Testis (tissue), 2 donors: ENCODE results near the gene MPHOSPH6.

Experiments used
- POLR2A ChIP-seq: fragments of 450-650 bp; IDR thresholded peaks from one replicate; pipeline ENCODE4 v1.6.1; 2017; ENCODE audit warnings: antibody characterized with exemption, mild to moderate bottlenecking, moderate library complexity
- TF ChIP-seq, protein P1 (sequence below), 3 experiments: fragments of 450-650 bp in 2 of 3; fragments of 200-600 bp in 1 of 3; sonication (generic) in 1 of 3; IDR thresholded peaks; one replicate each; pipeline ENCODE4 v1.5.1; 2016 to 2019; ENCODE audit warnings: antibody characterized with exemption in 3 of 3, mild to moderate bottlenecking in 2 of 3, moderate library complexity in 1 of 3

- TF ChIP-seq, protein P1, sequence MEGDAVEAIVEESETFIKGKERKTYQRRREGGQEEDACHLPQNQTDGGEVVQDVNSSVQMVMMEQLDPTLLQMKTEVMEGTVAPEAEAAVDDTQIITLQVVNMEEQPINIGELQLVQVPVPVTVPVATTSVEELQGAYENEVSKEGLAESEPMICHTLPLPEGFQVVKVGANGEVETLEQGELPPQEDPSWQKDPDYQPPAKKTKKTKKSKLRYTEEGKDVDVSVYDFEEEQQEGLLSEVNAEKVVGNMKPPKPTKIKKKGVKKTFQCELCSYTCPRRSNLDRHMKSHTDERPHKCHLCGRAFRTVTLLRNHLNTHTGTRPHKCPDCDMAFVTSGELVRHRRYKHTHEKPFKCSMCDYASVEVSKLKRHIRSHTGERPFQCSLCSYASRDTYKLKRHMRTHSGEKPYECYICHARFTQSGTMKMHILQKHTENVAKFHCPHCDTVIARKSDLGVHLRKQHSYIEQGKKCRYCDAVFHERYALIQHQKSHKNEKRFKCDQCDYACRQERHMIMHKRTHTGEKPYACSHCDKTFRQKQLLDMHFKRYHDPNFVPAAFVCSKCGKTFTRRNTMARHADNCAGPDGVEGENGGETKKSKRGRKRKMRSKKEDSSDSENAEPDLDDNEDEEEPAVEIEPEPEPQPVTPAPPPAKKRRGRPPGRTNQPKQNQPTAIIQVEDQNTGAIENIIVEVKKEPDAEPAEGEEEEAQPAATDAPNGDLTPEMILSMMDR (IDR thresholded peaks at IDR 0.05) = no peak
- no peak for TF ChIP-seq POLR2A
These were observed 2.4 kb downstream of the MPHOSPH6 start for GRCh38 chr16:82167670-82168069.
